K562 (cell line): Measurements from ENCODE around the gene VSIG10L. TPM values are rescaled to one million over a fixed set of nuclear protein-coding genes. Genes with fewer than 3 reads are reported as not detected.

ENCODE experiments used
- ATF1 ChIP-seq, 2 experiments: fragments of 450-650 bp in 1 of 2; IDR thresholded peaks; 2 replicates each; pipeline ENCODE4 v1.6.1; 2016; ENCODE audit warnings: missing compliant biosample characterization in 1 of 2, missing genetic modification characterization in 1 of 2
- CCNT2 ChIP-seq: IDR thresholded peaks from 2 replicates; pipeline ENCODE4 v1.6.1; 2011; ENCODE audit warnings: borderline replicate concordance, low read depth, mild to moderate bottlenecking, moderate library complexity, mixed read lengths, low read length; ENCODE audit not compliant: insufficient read length; ENCODE audit errors: extremely low read depth
- CREB1 ChIP-seq, 2 experiments: sonication (generic) in 1 of 2; formaldehyde crosslinking in 1 of 2; IDR thresholded peaks; 2 replicates each; pipeline versions ENCODE4 v1.6.1 to v1.8.0; 2012 to 2022; ENCODE audit warnings: inconsistent platforms in 1 of 2, mild to moderate bottlenecking in 1 of 2, missing genetic modification reagents in 1 of 2, moderate library complexity in 1 of 2
- CREBBP ChIP-seq: IDR thresholded peaks from one replicate; pipeline ENCODE4 v1.6.1; 2012; ENCODE audit warnings: low read depth, mild to moderate bottlenecking, control low read depth, inconsistent platforms, low read length
- EGR1 ChIP-seq: fragments of 450-650 bp; conservative IDR thresholded peaks from 2 replicates; pipeline ENCODE4 v1.6.1; 2017; ENCODE audit warnings: mild to moderate bottlenecking
- HNRNPLL ChIP-seq: fragments of 200-400 bp; formaldehyde crosslinking; IDR thresholded peaks from 2 replicates; pipeline ENCODE4 v1.6.1; 2017; ENCODE audit warnings: low read length, low read depth, mild to moderate bottlenecking; ENCODE audit not compliant: poor library complexity, severe bottlenecking
- HSF4 ChIP-seq: fragments of 250-450 bp; sonication (Bioruptor Pico); IDR thresholded peaks from 2 replicates; pipeline ENCODE4 v2.1.2; 2022; ENCODE audit warnings: mild to moderate bottlenecking, moderate library complexity, borderline replicate concordance
- KDM5B ChIP-seq: fragments of 200-600 bp; sonication (generic); IDR thresholded peaks from 2 replicates; pipeline ENCODE4 v1.6.1; 2012; ENCODE audit warnings: low read depth, mild to moderate bottlenecking, moderate library complexity, low read length, control low read depth, inconsistent platforms; ENCODE audit not compliant: insufficient replicate concordance
- MAZ ChIP-seq, 2 experiments: fragments of 450-650 bp in 1 of 2; sonication (generic) in 1 of 2; formaldehyde crosslinking; IDR thresholded peaks in 1 of 2; conservative IDR thresholded peaks in 1 of 2; 2 replicates each; pipeline versions ENCODE4 v1.4.0 to v1.5.0; 2020; ENCODE audit warnings: mild to moderate bottlenecking in 1 of 2, missing genetic modification reagents in 1 of 2
- MYC ChIP-seq, 2 experiments: fragments of 250-450 bp in 1 of 2; sonication (Bioruptor Pico) in 1 of 2; IDR thresholded peaks; 2 replicates each; pipeline versions ENCODE4 v1.5.1 to v1.6.1; 2012 to 2021; ENCODE audit warnings: low read depth in 2 of 2, borderline replicate concordance in 1 of 2, improper control_type of control experiment in 1 of 2, low read length in 1 of 2, mild to moderate bottlenecking in 1 of 2, moderate library complexity in 1 of 2
- NFRKB ChIP-seq: fragments of 450-650 bp; IDR thresholded peaks from 2 replicates; pipeline ENCODE4 v1.6.1; 2016; ENCODE audit warnings: low read depth
- NR3C1 ChIP-seq: sonication (generic); formaldehyde crosslinking; IDR thresholded peaks from 2 replicates; pipeline ENCODE4 v1.8.1; 2022; ENCODE audit warnings: missing genetic modification reagents
- PHF20 ChIP-seq: fragments of 450-650 bp; IDR thresholded peaks from 2 replicates; pipeline ENCODE4 v1.6.1; 2018; ENCODE audit not compliant: partially characterized antibody
- POLR2A ChIP-seq: fragments of 450-650 bp; conservative IDR thresholded peaks from 2 replicates; pipeline ENCODE4 v1.6.1; 2016
- POLR2AphosphoS2 ChIP-seq: IDR thresholded peaks from 2 replicates; pipeline ENCODE4 v1.6.1; 2012; ENCODE audit warnings: low read length, improper control_type of control experiment
- THRAP3 ChIP-seq: fragments of 450-650 bp; IDR thresholded peaks from 2 replicates; pipeline ENCODE4 v1.6.1; 2016; ENCODE audit warnings: mild to moderate bottlenecking, inconsistent platforms, borderline replicate concordance
- ZBTB7A ChIP-seq: IDR thresholded peaks from 2 replicates; pipeline ENCODE4 v1.6.1; 2011; ENCODE audit warnings: low read depth, mild to moderate bottlenecking, low read length, moderate library complexity, borderline replicate concordance; ENCODE audit not compliant: control insufficient read depth
- ZNF121 ChIP-seq: sonication (generic); formaldehyde crosslinking; conservative IDR thresholded peaks from 2 replicates; pipeline ENCODE4 v1.8.0; 2022; ENCODE audit warnings: missing genetic modification reagents
- polyA plus RNA-seq, 8 experiments: library from polyadenylated mRNA; depleted of rRNA in 4 of 8; stranded (reverse) in 5 of 8; unstranded in 3 of 8; fragments of >200 nt; fragmentation: Nextera tagmentation in 2 of 8; fragmentation: Illumina TruSeq in 1 of 8; extraction: Ambion mirVana in 2 of 8; extraction: Trizol in 1 of 8; gene quantifications; 2 replicates each; pipeline versions ENCODE4 v1.2.1 to v1.2.3, GENCODE V29; 2011 to 2014; ENCODE audit warnings: inconsistent platforms in 1 of 8, missing spikeins in 1 of 8
- total RNA-seq, 7 experiments: library from RNA; depleted of rRNA in 6 of 7; stranded (reverse); fragments of >200 nt in 6 of 7; fragmentation: Illumina TruSeq in 2 of 7; extraction: Trizol in 2 of 7; gene quantifications; 2 replicates each; pipeline versions ENCODE4 v1.2.1 to v1.2.3, GENCODE V29; 2011 to 2021; ENCODE audit warnings: low replicate concordance in 1 of 7
- TF ChIP-seq, protein P1 (sequence below), 2 experiments: fragments of 150-350 bp in 1 of 2; IDR thresholded peaks; 2 replicates each; pipeline ENCODE4 v1.6.1; 2012 to 2016; ENCODE audit warnings: low read depth in 2 of 2, low read length in 2 of 2, mild to moderate bottlenecking in 1 of 2, moderate library complexity in 1 of 2
- TF ChIP-seq, protein P2 (sequence below): fragments of 250-450 bp; sonication (Bioruptor Pico); IDR thresholded peaks from 2 replicates; pipeline ENCODE4 v1.4.0; 2020; ENCODE audit warnings: mild to moderate bottlenecking

Gene VSIG10L
- total and polyA plus RNA-seq, 9 of the 15 experiments (the other 6 are each of a cell fraction or from before 2014, with no cell fraction given) = 1.1 to 7.6 (median 2.2) TPM

DNA sequence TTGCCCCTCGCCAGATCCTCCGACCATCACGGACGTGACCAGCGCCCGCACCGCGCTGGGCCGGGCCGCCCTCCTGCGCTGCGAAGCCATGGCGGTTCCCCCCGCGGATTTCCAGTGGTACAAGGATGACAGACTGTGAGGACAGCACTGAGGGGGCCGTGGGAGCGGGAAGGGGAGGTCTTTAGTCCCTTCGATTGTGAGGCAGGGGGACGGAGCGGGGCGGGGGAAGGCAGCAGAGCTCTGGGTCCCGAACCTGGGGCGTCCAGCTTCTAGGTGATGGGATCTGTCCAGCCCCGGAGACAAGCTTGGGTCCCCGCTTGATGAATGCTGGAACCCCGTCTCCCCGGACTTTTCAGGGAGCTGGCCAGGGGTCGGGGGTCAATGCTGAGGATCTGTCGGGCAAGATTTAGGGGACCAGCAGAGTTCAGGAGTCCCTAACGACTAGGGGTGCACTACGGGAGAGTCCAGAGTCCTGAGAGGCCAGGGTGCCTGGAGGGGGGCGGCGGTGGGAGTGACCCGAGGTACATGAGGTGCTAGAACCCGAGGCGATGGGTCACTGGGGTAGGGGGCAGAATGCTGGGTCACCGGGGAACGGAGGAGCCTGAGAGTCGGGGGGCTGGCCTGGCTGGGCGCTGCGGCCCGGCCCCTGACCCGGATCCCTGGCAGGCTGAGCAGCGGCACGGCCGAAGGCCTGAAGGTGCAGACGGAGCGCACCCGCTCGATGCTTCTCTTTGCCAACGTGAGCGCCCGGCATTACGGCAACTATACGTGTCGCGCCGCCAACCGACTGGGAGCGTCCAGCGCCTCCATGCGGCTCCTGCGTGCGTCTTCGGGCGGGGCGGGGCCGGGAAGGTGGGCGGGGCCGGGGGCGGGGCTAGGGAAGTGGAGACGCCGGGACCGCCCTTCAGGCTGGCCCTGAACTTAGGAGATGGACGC, 14.6 kb downstream of the VSIG10L start (continued):
- TF ChIP-seq THRAP3 (no peak), PHF20 (peak; percentile 34), ZBTB7A (0 out of 2 replicates have a peak, but pooled peaks have one; percentile 44), ATF1 (CRISPR knock-in tag; IDR thresholded peaks at IDR 0.05) (no peak), ATF1 (tag; IDR thresholded peaks at IDR 0.05) (peak; percentile 61), CCNT2 (peak; percentile 18), HSF4 (CRISPR knock-in tag) (no peak), CREBBP (no peak), KDM5B (peak; percentile 89), POLR2AphosphoS2 (peak; percentile 43; the same call in 1 of the 2 replicates), MAZ (CRISPR knock-in tag; conservative IDR thresholded peaks at IDR 0.05 in 1 of 2, IDR thresholded peaks at IDR 0.05 in 1 of 2) (peak; percentile 54 to 62; a peak in 2 of 4 replicates), NFRKB (peak; percentile 36; the same call in 1 of the 2 replicates), MYC (IDR thresholded peaks at IDR 0.05; ENCODE audit: low read depth, low read length) (peak; percentile 63; the same call in 1 of the 2 replicates), MYC (CRISPR knock-in tag; IDR thresholded peaks at IDR 0.05; ENCODE audit: borderline replicate concordance, low read depth) (no peak), EGR1 (0 out of 2 replicates have a peak, but pooled peaks have one; percentile 1), POLR2A (peak; percentile 79), NR3C1 (0 out of 2 replicates have a peak, but pooled peaks have one; percentile 40), ZNF121 (CRISPR knock-in tag) (no peak), CREB1 (IDR thresholded peaks at IDR 0.05) (peak; percentile 21; the same call in 1 of the 2 replicates), CREB1 (CRISPR knock-in tag; IDR thresholded peaks at IDR 0.05) (no peak), HNRNPLL (peak; percentile 46)
- TF ChIP-seq, protein P1, sequence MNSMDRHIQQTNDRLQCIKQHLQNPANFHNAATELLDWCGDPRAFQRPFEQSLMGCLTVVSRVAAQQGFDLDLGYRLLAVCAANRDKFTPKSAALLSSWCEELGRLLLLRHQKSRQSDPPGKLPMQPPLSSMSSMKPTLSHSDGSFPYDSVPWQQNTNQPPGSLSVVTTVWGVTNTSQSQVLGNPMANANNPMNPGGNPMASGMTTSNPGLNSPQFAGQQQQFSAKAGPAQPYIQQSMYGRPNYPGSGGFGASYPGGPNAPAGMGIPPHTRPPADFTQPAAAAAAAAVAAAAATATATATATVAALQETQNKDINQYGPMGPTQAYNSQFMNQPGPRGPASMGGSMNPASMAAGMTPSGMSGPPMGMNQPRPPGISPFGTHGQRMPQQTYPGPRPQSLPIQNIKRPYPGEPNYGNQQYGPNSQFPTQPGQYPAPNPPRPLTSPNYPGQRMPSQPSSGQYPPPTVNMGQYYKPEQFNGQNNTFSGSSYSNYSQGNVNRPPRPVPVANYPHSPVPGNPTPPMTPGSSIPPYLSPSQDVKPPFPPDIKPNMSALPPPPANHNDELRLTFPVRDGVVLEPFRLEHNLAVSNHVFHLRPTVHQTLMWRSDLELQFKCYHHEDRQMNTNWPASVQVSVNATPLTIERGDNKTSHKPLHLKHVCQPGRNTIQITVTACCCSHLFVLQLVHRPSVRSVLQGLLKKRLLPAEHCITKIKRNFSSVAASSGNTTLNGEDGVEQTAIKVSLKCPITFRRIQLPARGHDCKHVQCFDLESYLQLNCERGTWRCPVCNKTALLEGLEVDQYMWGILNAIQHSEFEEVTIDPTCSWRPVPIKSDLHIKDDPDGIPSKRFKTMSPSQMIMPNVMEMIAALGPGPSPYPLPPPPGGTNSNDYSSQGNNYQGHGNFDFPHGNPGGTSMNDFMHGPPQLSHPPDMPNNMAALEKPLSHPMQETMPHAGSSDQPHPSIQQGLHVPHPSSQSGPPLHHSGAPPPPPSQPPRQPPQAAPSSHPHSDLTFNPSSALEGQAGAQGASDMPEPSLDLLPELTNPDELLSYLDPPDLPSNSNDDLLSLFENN (IDR thresholded peaks at IDR 0.05; ENCODE audit: low read depth in 2 of 2, low read length in 2 of 2) = 0 out of 4 replicates have a peak, but pooled peaks of 1 of the 2 experiments have one; percentile 29
- TF ChIP-seq, protein P2, sequence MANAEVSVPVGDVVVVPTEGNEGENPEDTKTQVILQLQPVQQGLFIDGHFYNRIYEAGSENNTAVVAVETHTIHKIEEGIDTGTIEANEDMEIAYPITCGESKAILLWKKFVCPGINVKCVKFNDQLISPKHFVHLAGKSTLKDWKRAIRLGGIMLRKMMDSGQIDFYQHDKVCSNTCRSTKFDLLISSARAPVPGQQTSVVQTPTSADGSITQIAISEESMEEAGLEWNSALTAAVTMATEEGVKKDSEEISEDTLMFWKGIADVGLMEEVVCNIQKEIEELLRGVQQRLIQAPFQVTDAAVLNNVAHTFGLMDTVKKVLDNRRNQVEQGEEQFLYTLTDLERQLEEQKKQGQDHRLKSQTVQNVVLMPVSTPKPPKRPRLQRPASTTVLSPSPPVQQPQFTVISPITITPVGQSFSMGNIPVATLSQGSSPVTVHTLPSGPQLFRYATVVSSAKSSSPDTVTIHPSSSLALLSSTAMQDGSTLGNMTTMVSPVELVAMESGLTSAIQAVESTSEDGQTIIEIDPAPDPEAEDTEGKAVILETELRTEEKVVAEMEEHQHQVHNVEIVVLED = peak; percentile 74
